ENCODE results near the gene FUNDC1.

The FUNDC1 gene

GRCh38 chrX:44484607-44485146 is 58.0 kb downstream of the FUNDC1 start:
- DNase-seq, result no peak
- intact Hi-C loops (cut with DNase I), result no loop called here

GRCh38 chrX:44483965-44484606 is 58.6 kb downstream of the FUNDC1 start:
- intact Hi-C loops (cut with DNase I), result no loop called here
- DNase-seq, result no peak

DNA sequence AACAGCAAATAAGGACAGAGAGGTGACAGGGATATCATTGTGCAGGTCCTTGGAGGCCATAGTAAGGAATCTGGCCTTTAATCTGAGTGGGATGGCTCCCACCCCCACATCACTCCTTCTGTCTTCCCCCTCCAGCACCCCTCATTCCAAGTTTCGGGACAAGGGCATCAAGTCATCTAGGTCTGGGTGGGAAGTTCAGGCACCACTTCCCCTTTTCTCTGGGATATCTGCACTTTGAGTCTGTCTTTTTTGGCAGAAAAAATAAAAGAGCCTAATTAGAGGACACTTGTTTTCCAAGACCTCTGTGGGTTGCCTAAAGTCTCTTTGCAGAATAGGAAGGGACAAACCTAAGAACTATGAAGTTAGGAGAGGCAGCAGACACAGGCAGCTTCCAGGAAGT is 60.1 kb downstream of the FUNDC1 start:
- no peak for DNase-seq
- intact Hi-C loops (cut with DNase I), result no loop called here

- no peak for DNase-seq
- intact Hi-C loops (cut with DNase I), result no loop called here
Measured at GRCh38 chrX:44480591-44480990, 62.1 kb downstream of the FUNDC1 start.

- DNase-seq, result no peak
- intact Hi-C loops (cut with DNase I), result no loop called here
Measured at GRCh38 chrX:44474410-44474809, 68.2 kb downstream of the FUNDC1 start.
